Measurements from ENCODE around the gene ADD1.
"Not testable (repeated sequence)": the region's sequence is repeated elsewhere in the genome, so short reads cannot be mapped to it uniquely, and the experiment has no call there.

ADD1 gene

GRCh38 chr4:2945619-2946604, 102.3 kb downstream of the ADD1 start:
- DNase-seq (ENCODE audit: low spot score), result not testable (repeated sequence)

GRCh38 chr4:2946812-2947600, 103.4 kb downstream of the ADD1 start:
- DNase-seq (ENCODE audit: low spot score), result no peak

- no peak for DNase-seq (ENCODE audit: low spot score)
Observed at GRCh38 chr4:2947926-2948325, 104.3 kb downstream of the ADD1 start.

- DNase-seq (ENCODE audit: low spot score), result peak; percentile 24
Observed at GRCh38 chr4:2948895-2949781, 105.5 kb downstream of the ADD1 start.

GRCh38 chr4:2949782-2950125, 106.1 kb downstream of the ADD1 start:
- DNase-seq (ENCODE audit: low spot score), result no peak

GRCh38 chr4:2950221-2950989, 106.8 kb downstream of the ADD1 start:
- no peak for DNase-seq (ENCODE audit: low spot score)

GRCh38 chr4:2953496-2953895, 109.9 kb downstream of the ADD1 start:
- no peak for DNase-seq (ENCODE audit: low spot score)

GRCh38 chr4:2954358-2955185, 110.9 kb downstream of the ADD1 start:
- peak; percentile 50 for DNase-seq (ENCODE audit: low spot score)

GRCh38 chr4:2955186-2956044, 111.8 kb downstream of the ADD1 start:
- not testable (repeated sequence) for DNase-seq (ENCODE audit: low spot score)

- DNase-seq (ENCODE audit: low spot score), result no peak
Observed at GRCh38 chr4:2958446-2958845, 114.8 kb downstream of the ADD1 start.

- DNase-seq (ENCODE audit: low spot score), result not testable (repeated sequence)
Observed at GRCh38 chr4:2960450-2960849, 116.8 kb downstream of the ADD1 start.

GRCh38 chr4:2961421-2961810, 117.8 kb downstream of the ADD1 start:
- no peak for DNase-seq (ENCODE audit: low spot score)

- DNase-seq (ENCODE audit: low spot score), result peak; percentile 35
Observed at GRCh38 chr4:2961811-2962441, 118.3 kb downstream of the ADD1 start.

- peak; percentile 33 for DNase-seq (ENCODE audit: low spot score)
Observed at GRCh38 chr4:2962614-2963174, 119.0 kb downstream of the ADD1 start.

GRCh38 chr4:2963175-2963965, 119.7 kb downstream of the ADD1 start, which contains the start of the genes GRK4 and NOP14:
GRK4 (plus strand) TSS chr4:2963571; CDS start chr4:2964071, 500 bp downstream.
NOP14 (minus strand) TSS chr4:2963406; CDS start chr4:2963319, 87 bp downstream.
- DNase-seq (ENCODE audit: low spot score), result peak; percentile 97

GRCh38 chr4:2963966-2964471, 120.4 kb downstream of the ADD1 start:
- DNase-seq (ENCODE audit: low spot score), result peak; percentile 42

GRCh38 chr4:2964706-2965258, 121.1 kb downstream of the ADD1 start:
- no peak for DNase-seq (ENCODE audit: low spot score)
